ENCODE measurements around the gene PRKAG2.

The PRKAG2 gene

DNA sequence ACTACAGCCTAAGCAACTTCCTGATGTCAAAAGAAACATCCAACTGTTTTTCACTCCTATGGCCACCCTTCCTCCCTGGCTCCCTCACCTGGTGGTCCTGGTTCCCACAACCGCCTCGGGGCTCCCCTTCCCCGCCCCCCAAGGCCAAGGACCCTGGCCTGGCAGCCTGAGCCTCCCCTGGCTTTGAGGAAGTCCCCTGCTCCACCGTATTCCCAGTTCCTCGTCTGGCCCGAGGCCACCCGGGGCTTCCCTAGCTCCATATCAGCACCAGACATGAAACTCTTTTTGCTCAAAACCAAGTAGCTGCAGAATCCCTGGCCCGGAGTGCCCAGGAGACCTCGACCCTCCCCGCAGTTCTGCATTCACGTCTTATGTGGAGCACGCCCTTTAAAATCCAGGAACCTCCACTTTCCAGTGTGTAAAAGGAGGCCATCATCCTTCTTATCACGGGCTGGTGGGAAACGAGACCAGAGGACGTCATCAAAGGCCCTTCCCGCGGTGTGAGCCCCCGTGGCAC, 82.9 kb downstream of the PRKAG2 start:
- DNase-seq (ENCODE audit: low read depth), result no peak
- TF ChIP-seq, protein P1, sequence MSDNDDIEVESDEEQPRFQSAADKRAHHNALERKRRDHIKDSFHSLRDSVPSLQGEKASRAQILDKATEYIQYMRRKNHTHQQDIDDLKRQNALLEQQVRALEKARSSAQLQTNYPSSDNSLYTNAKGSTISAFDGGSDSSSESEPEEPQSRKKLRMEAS (IDR thresholded peaks at IDR 0.05; ENCODE audit: low read depth, low read length), result no peak
- TF ChIP-seq POLR2A (IDR thresholded peaks at IDR 0.05; ENCODE audit: extremely low read depth, insufficient read length), result no peak
- TF ChIP-seq, protein P2, sequence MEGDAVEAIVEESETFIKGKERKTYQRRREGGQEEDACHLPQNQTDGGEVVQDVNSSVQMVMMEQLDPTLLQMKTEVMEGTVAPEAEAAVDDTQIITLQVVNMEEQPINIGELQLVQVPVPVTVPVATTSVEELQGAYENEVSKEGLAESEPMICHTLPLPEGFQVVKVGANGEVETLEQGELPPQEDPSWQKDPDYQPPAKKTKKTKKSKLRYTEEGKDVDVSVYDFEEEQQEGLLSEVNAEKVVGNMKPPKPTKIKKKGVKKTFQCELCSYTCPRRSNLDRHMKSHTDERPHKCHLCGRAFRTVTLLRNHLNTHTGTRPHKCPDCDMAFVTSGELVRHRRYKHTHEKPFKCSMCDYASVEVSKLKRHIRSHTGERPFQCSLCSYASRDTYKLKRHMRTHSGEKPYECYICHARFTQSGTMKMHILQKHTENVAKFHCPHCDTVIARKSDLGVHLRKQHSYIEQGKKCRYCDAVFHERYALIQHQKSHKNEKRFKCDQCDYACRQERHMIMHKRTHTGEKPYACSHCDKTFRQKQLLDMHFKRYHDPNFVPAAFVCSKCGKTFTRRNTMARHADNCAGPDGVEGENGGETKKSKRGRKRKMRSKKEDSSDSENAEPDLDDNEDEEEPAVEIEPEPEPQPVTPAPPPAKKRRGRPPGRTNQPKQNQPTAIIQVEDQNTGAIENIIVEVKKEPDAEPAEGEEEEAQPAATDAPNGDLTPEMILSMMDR (IDR thresholded peaks at IDR 0.05; ENCODE audit: low read depth, low read length), result no peak
- no peak for TF ChIP-seq MYC (IDR thresholded peaks at IDR 0.05; ENCODE audit: low read depth, low read length)
- H3K4me3 ChIP-seq (ENCODE audit: low read depth, low read length), result no peak overlapping the region

DNA sequence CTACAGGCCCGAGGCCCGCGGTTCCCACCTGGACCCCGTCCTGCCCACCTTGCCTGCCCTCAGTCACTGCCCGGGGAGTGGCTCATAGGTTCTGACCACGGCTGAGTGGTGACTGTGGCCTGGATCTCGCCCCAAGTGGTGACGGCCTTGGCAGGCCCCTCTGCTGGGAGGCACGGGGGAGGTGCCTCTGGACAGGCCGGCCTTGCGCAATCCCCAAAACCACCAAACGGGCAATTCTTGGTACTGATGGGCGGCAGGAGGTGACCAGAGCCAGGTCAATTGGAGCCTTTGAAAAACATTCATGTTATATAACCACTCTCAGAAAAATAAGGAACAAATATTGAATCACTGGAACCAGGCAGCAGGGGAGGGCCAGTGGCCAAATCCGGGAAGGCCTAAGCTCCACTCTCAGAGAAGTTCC, 83.4 kb downstream of the PRKAG2 start:
- no peak for TF ChIP-seq MYC (IDR thresholded peaks at IDR 0.05; ENCODE audit: low read depth, low read length)
- H3K4me3 ChIP-seq (ENCODE audit: low read depth, low read length), result no peak overlapping the region
- peak; percentile 35 for DNase-seq (ENCODE audit: low read depth)

DNA sequence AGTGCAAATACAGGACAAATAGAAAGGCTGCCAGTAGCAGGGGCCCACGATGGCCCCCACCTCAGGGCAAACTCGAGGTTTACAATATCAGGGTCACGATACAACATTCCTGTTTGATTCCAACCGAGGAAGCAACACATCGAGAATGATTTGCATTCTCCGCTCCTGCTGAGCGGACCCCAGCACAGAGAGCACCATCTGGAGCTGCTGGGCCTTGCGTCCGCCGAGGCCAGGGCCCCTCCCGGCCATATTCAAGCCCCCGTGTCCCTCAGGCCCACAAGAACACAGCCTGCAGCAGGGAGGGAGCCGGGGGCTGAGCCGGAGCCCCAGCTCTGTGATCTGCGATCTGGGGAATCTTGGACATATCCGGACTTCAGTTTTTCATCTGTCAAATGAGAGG, 84.3 kb downstream of the PRKAG2 start:
- no peak for DNase-seq (ENCODE audit: low read depth)
- no peak overlapping the region for H3K4me3 ChIP-seq (ENCODE audit: low read depth, low read length)
- no peak for TF ChIP-seq MYC (IDR thresholded peaks at IDR 0.05; ENCODE audit: low read depth, low read length)
- TF ChIP-seq POLR2A (IDR thresholded peaks at IDR 0.05; ENCODE audit: extremely low read depth, insufficient read length), result no peak
- TF ChIP-seq, protein P2 (IDR thresholded peaks at IDR 0.05; ENCODE audit: low read depth, low read length), result no peak
- TF ChIP-seq, protein P1 (IDR thresholded peaks at IDR 0.05; ENCODE audit: low read depth, low read length), result no peak

DNA sequence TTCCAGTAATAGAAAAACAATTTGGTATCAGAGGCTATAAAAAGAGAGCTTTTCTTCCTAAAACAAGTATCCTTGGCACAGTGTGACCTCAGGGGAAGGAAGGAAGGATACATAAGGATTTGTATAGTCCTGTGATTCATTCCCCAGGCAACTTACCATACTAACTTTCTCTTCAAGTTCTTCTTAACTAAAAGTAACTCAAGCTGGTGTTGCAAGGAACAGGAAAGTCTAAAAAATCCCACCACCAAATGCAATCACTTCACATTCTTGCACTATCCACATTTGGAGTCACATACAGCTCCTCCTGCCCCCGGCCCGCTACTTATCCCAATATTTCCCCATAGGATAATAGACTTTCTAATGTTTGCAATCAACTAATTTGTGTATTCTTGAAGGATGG, 84.8 kb downstream of the PRKAG2 start:
- TF ChIP-seq POLR2A (IDR thresholded peaks at IDR 0.05; ENCODE audit: extremely low read depth, insufficient read length) (no peak), MYC (IDR thresholded peaks at IDR 0.05; ENCODE audit: low read depth, low read length) (no peak)
- TF ChIP-seq, protein P1 (IDR thresholded peaks at IDR 0.05; ENCODE audit: low read depth, low read length), result no peak
- TF ChIP-seq, protein P2 (IDR thresholded peaks at IDR 0.05; ENCODE audit: low read depth, low read length), result no peak
- DNase-seq (ENCODE audit: low read depth), result no peak
- no peak overlapping the region for H3K4me3 ChIP-seq (ENCODE audit: low read depth, low read length)

DNA sequence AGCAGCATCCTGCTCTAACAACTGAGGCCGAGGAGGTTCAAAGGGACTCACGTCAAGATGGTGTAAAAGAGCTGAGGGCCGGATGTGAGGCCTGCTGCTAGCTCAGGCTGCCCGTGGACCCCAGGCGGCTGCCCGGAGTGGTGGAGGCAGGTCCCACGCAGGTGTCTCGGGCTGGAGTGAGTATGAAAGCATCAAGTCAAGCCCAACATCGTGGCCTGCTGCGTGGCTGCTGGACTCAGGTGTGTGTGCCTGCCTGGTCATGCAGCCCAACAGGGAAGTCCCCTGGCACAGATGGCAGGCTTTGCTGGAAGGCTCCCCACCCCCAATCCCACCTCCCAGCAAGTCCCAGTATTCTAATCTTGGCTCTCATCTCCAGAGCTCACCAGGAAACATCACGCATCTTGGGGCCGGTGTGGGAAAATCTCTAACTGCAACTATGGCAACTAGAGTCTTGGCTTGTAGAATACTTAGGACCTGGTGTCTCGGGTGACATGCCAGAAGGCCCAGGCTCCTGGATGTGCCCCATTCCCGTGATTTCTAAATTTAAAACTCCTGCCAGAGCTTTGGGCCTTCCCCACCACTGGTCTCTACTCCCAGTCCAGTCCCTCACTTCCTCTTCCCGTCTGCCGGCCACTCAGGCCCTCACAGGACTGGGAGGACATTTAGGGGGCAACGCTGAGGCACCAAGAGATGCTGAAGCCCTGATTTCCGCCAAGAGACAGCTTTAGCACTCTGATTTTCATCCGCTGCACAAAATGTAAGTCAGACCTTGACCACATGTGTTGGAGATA, 85.9 kb downstream of the PRKAG2 start:
- DNase-seq (ENCODE audit: low read depth), result no peak
- no peak overlapping the region for H3K4me3 ChIP-seq (ENCODE audit: low read depth, low read length)
- TF ChIP-seq, protein P1 (IDR thresholded peaks at IDR 0.05; ENCODE audit: low read depth, low read length), result no peak
- no peak for TF ChIP-seq MYC (IDR thresholded peaks at IDR 0.05; ENCODE audit: low read depth, low read length)
- TF ChIP-seq, protein P2 (IDR thresholded peaks at IDR 0.05; ENCODE audit: low read depth, low read length), result no peak
- no peak for TF ChIP-seq POLR2A (IDR thresholded peaks at IDR 0.05; ENCODE audit: extremely low read depth, insufficient read length)

- no peak overlapping the region for H3K4me3 ChIP-seq (ENCODE audit: low read depth, low read length)
- DNase-seq (ENCODE audit: low read depth), result no peak
- TF ChIP-seq POLR2A (IDR thresholded peaks at IDR 0.05; ENCODE audit: extremely low read depth, insufficient read length), result no peak
- TF ChIP-seq, protein P1 (IDR thresholded peaks at IDR 0.05; ENCODE audit: low read depth, low read length), result no peak
- TF ChIP-seq MYC (IDR thresholded peaks at IDR 0.05; ENCODE audit: low read depth, low read length), result no peak
- TF ChIP-seq, protein P2 (IDR thresholded peaks at IDR 0.05; ENCODE audit: low read depth, low read length), result no peak
These were observed 86.7 kb downstream of the PRKAG2 start for GRCh38 chr7:151790095-151790829.

Data from NB4 (cell line).